Type B pancreatic cell (in vitro differentiated cells): Measurements from ENCODE around the gene WFDC1. TPM values are rescaled to one million over a fixed set of nuclear protein-coding genes. Genes with fewer than 3 reads are reported as not detected.

Experiments used
- DNase-seq: peaks from one replicate; pipeline ENCODE4 v3.0.0; 2021; ENCODE audit warnings: mixed read lengths; ENCODE audit not compliant: unreplicated experiment; ENCODE audit errors: extremely low spot score
- H3K27ac Mint-ChIP-seq: 2 replicates; pipeline ENCODE4 v1.8.0; 2021; ENCODE audit warnings: mild to moderate bottlenecking, mixed read lengths
- H3K27me3 Mint-ChIP-seq: 2 replicates; pipeline ENCODE4 v1.8.0; 2021; ENCODE audit warnings: mixed read lengths
- H3K36me3 Mint-ChIP-seq: 2 replicates; pipeline ENCODE4 v1.8.0; 2021; ENCODE audit warnings: mixed read lengths
- H3K4me1 Mint-ChIP-seq: one replicate; pipeline ENCODE4 v1.8.0; 2021; ENCODE audit warnings: mixed read lengths; ENCODE audit not compliant: unreplicated experiment
- H3K4me3 Mint-ChIP-seq: 2 replicates; pipeline ENCODE4 v1.8.0; 2021; ENCODE audit warnings: mild to moderate bottlenecking, mixed read lengths
- H3K9me3 Mint-ChIP-seq: 2 replicates; pipeline ENCODE4 v1.8.0; 2021; ENCODE audit warnings: mixed read lengths
- CTCF ChIP-seq: fragments of 200-600 bp; sonication (generic); conservative IDR thresholded peaks from 2 replicates; pipeline ENCODE4 v1.5.0; 2021; ENCODE audit warnings: antibody characterized with exemption, mild to moderate bottlenecking
- total RNA-seq: library from RNA; stranded (reverse); gene quantifications from 2 replicates; pipeline ENCODE4 v1.2.1, GENCODE V29; 2021; ENCODE audit warnings: low replicate concordance

WFDC1 gene
- total RNA-seq, 1 donor from 2014 or later = 2.0 TPM

- peaks cover 14% of the 10 kb centered on the region for H3K4me1 Mint-ChIP-seq
- H3K36me3 Mint-ChIP-seq = no peaks in the 10 kb centered on the region
- peaks cover 2% of the 10 kb centered on the region for H3K9me3 Mint-ChIP-seq
- DNase-seq = no peak
- H3K4me3 Mint-ChIP-seq = no peak overlapping the region
- TF ChIP-seq CTCF = no peak
- H3K27ac Mint-ChIP-seq = no peak overlapping the region
- H3K27me3 Mint-ChIP-seq = peaks cover 17% of the 10 kb centered on the region
These were observed 27.3 kb upstream of the WFDC1 start for GRCh38 chr16:84267380-84267779.

GRCh38 chr16:84268291-84269040 is 26.2 kb upstream of the WFDC1 start:
- H3K4me3 Mint-ChIP-seq = peak overlapping the region; percentile 31
- no peaks in the 10 kb centered on the region for H3K36me3 Mint-ChIP-seq
- DNase-seq = no peak
- H3K27ac Mint-ChIP-seq = peak overlapping the region; percentile 74
- H3K27me3 Mint-ChIP-seq = peaks cover 17% of the 10 kb centered on the region
- H3K4me1 Mint-ChIP-seq = peaks cover 14% of the 10 kb centered on the region
- no peak for TF ChIP-seq CTCF
- H3K9me3 Mint-ChIP-seq = no peaks in the 10 kb centered on the region

GRCh38 chr16:84270071-84270470 is 24.6 kb upstream of the WFDC1 start:
- no peak overlapping the region for H3K27ac Mint-ChIP-seq

GRCh38 chr16:84270531-84270930 is 24.1 kb upstream of the WFDC1 start:
- no peak for TF ChIP-seq CTCF
- Mint-ChIP-seq H3K4me1 (peaks cover 14% of the 10 kb centered on the region), H3K36me3 (no peaks in the 10 kb centered on the region), H3K27me3 (peaks cover 16% of the 10 kb centered on the region), H3K27ac (no peak overlapping the region), H3K9me3 (no peaks in the 10 kb centered on the region), H3K4me3 (no peak overlapping the region)
- no peak for DNase-seq

More at GRCh38 chr16:84270071-84270470, 24.6 kb upstream of the WFDC1 start:
- H3K9me3 Mint-ChIP-seq = no peaks in the 10 kb centered on the region
- no peak overlapping the region for H3K4me3 Mint-ChIP-seq
- no peak for TF ChIP-seq CTCF
- DNase-seq = no peak
- peaks cover 14% of the 10 kb centered on the region for H3K4me1 Mint-ChIP-seq
- H3K36me3 Mint-ChIP-seq = no peaks in the 10 kb centered on the region
- H3K27me3 Mint-ChIP-seq = peaks cover 14% of the 10 kb centered on the region

GRCh38 chr16:84271037-84271436 is 23.6 kb upstream of the WFDC1 start:
- Mint-ChIP-seq H3K4me1 (peaks cover 14% of the 10 kb centered on the region), H3K27ac (no peak overlapping the region), H3K9me3 (no peaks in the 10 kb centered on the region), H3K4me3 (no peak overlapping the region), H3K36me3 (no peaks in the 10 kb centered on the region), H3K27me3 (peaks cover 20% of the 10 kb centered on the region)
- TF ChIP-seq CTCF = no peak
- DNase-seq = no peak
